Activated CD4-positive, alpha-beta T cell treated with anti-CD3 and anti-CD28 coated beads for 24 hours (primary cell): Measurements from ENCODE around the gene DYNC1LI1.

Source experiments
- DNase-seq, 2 donors: peaks; one replicate each; pipeline ENCODE4 v3.0.0-alpha.2; 2020; ENCODE audit warnings: low read depth in 2 of 2

The DYNC1LI1 gene

GRCh38 chr3:32492684-32493436 lies 77.8 kb downstream of the DYNC1LI1 start:
- DNase-seq: no peak

- DNase-seq: no peak
These were observed 82.1 kb downstream of the DYNC1LI1 start for GRCh38 chr3:32488474-32489008.

GRCh38 chr3:32487781-32488473 lies 82.7 kb downstream of the DYNC1LI1 start:
- no peak for DNase-seq

GRCh38 chr3:32484436-32484835 lies 86.2 kb downstream of the DYNC1LI1 start:
- no peak for DNase-seq

- no peak for DNase-seq
These were observed 86.9 kb downstream of the DYNC1LI1 start for GRCh38 chr3:32483772-32484171.

- no peak for DNase-seq
These were observed 88.0 kb downstream of the DYNC1LI1 start for GRCh38 chr3:32482693-32483092.

GRCh38 chr3:32481791-32482631 lies 88.6 kb downstream of the DYNC1LI1 start:
- DNase-seq: no peak

GRCh38 chr3:32480604-32481003 lies 90.1 kb downstream of the DYNC1LI1 start:
- DNase-seq: no peak
